Measurements from ENCODE around the gene OTUD6A.

OTUD6A gene

DNA sequence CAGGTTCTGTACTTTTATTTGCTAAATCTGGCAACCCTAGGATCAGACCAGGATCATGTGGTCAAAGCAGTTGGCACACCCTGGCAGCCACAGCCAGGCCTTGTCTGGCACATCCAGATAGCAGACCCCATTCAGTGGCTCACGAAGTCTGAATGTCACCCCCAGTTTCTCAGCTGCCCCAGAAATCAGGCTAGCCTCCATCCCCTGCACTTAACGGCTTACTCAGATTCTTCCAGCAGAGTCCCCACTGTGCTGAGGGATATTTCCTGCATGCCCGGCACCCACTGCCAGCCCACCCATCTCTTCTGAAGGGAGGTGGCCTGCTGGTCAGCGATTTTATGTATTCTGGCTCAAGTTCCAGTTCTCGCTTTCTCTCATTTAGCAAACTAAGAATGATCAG lies 7.9 kb upstream of the OTUD6A start:
- Histone ChIP-seq H3K27me3 (ENCODE audit: insufficient read depth, low read length, poor library complexity, severe bottlenecking) (no peaks in the 10 kb centered on the region), H3K9me2 (replicated peaks; ENCODE audit: low read depth, low read length) (no peaks in the 10 kb centered on the region), H3F3A (ENCODE audit: low read depth) (no peaks in the 10 kb centered on the region)

GRCh38 chrX:70062961-70063550 lies 799 bp downstream of the OTUD6A start:
- Histone ChIP-seq H3K79me2 (ENCODE audit: insufficient read depth, low read length) (no peaks in the 10 kb centered on the region), H3K27me3 (ENCODE audit: insufficient read depth, low read length, poor library complexity, severe bottlenecking) (no peaks in the 10 kb centered on the region), H3K9me3 (ENCODE audit: insufficient read depth, low read depth, low read length) (no peaks in the 10 kb centered on the region), H3K36me3 (ENCODE audit: insufficient read depth, low read length) (no peaks in the 10 kb centered on the region), H2AFZ (ENCODE audit: low read length) (no peak overlapping the region), H3K4me3 (ENCODE audit: low read length, poor library complexity, severe bottlenecking) (no peak overlapping the region), H3F3A (ENCODE audit: low read depth) (no peaks in the 10 kb centered on the region), H3K9ac (ENCODE audit: low read depth, low read length, poor library complexity, severe bottlenecking) (no peak overlapping the region), H3K4me2 (ENCODE audit: low read depth, low read length, poor library complexity, severe bottlenecking) (no peak overlapping the region), H3K9me2 (replicated peaks; ENCODE audit: low read depth, low read length) (no peaks in the 10 kb centered on the region), H3K4me1 (ENCODE audit: insufficient read depth, low read length, poor library complexity, severe bottlenecking) (no peaks in the 10 kb centered on the region), H4K20me1 (ENCODE audit: insufficient read depth, low read length, poor library complexity, severe bottlenecking) (no peaks in the 10 kb centered on the region)
- TF ChIP-seq, protein P1, sequence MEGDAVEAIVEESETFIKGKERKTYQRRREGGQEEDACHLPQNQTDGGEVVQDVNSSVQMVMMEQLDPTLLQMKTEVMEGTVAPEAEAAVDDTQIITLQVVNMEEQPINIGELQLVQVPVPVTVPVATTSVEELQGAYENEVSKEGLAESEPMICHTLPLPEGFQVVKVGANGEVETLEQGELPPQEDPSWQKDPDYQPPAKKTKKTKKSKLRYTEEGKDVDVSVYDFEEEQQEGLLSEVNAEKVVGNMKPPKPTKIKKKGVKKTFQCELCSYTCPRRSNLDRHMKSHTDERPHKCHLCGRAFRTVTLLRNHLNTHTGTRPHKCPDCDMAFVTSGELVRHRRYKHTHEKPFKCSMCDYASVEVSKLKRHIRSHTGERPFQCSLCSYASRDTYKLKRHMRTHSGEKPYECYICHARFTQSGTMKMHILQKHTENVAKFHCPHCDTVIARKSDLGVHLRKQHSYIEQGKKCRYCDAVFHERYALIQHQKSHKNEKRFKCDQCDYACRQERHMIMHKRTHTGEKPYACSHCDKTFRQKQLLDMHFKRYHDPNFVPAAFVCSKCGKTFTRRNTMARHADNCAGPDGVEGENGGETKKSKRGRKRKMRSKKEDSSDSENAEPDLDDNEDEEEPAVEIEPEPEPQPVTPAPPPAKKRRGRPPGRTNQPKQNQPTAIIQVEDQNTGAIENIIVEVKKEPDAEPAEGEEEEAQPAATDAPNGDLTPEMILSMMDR (conservative IDR thresholded peaks at IDR 0.05; ENCODE audit: low read length): no peak
- TF ChIP-seq EZH2phosphoT487 (IDR thresholded peaks at IDR 0.05; ENCODE audit: borderline replicate concordance): no peak

More for the DNA sequence above, 7.9 kb upstream of the OTUD6A start:
- H3K79me2 ChIP-seq (ENCODE audit: insufficient read depth, low read length): no peaks in the 10 kb centered on the region
- TF ChIP-seq EZH2phosphoT487 (IDR thresholded peaks at IDR 0.05; ENCODE audit: borderline replicate concordance): no peak
- TF ChIP-seq, protein P1 (conservative IDR thresholded peaks at IDR 0.05; ENCODE audit: low read length): no peak
- no peaks in the 10 kb centered on the region for H3K9me3 ChIP-seq (ENCODE audit: insufficient read depth, low read depth, low read length)
- H3K9ac ChIP-seq (ENCODE audit: low read depth, low read length, poor library complexity, severe bottlenecking): no peak overlapping the region
- no peak overlapping the region for H2AFZ ChIP-seq (ENCODE audit: low read length)
- no peaks in the 10 kb centered on the region for H3K4me1 ChIP-seq (ENCODE audit: insufficient read depth, low read length, poor library complexity, severe bottlenecking)
- H3K4me3 ChIP-seq (ENCODE audit: low read length, poor library complexity, severe bottlenecking): no peak overlapping the region
- H3K36me3 ChIP-seq (ENCODE audit: insufficient read depth, low read length): no peaks in the 10 kb centered on the region
- no peak overlapping the region for H3K4me2 ChIP-seq (ENCODE audit: low read depth, low read length, poor library complexity, severe bottlenecking)
- no peaks in the 10 kb centered on the region for H4K20me1 ChIP-seq (ENCODE audit: insufficient read depth, low read length, poor library complexity, severe bottlenecking)

- no peak overlapping the region for H2AFZ ChIP-seq (ENCODE audit: low read length)
- H3K79me2 ChIP-seq (ENCODE audit: insufficient read depth, low read length): no peaks in the 10 kb centered on the region
- TF ChIP-seq, protein P1 (conservative IDR thresholded peaks at IDR 0.05; ENCODE audit: low read length): no peak
- no peak for TF ChIP-seq EZH2phosphoT487 (IDR thresholded peaks at IDR 0.05; ENCODE audit: borderline replicate concordance)
- no peaks in the 10 kb centered on the region for H3K36me3 ChIP-seq (ENCODE audit: insufficient read depth, low read length)
- H3K9ac ChIP-seq (ENCODE audit: low read depth, low read length, poor library complexity, severe bottlenecking): no peak overlapping the region
- no peaks in the 10 kb centered on the region for H3F3A ChIP-seq (ENCODE audit: low read depth)
- H3K4me3 ChIP-seq (ENCODE audit: low read length, poor library complexity, severe bottlenecking): no peak overlapping the region
- no peak overlapping the region for H3K4me2 ChIP-seq (ENCODE audit: low read depth, low read length, poor library complexity, severe bottlenecking)
- no peaks in the 10 kb centered on the region for H3K4me1 ChIP-seq (ENCODE audit: insufficient read depth, low read length, poor library complexity, severe bottlenecking)
- H3K9me2 ChIP-seq (replicated peaks; ENCODE audit: low read depth, low read length): no peaks in the 10 kb centered on the region
- no peaks in the 10 kb centered on the region for H3K27me3 ChIP-seq (ENCODE audit: insufficient read depth, low read length, poor library complexity, severe bottlenecking)
- H3K9me3 ChIP-seq (ENCODE audit: insufficient read depth, low read depth, low read length): no peaks in the 10 kb centered on the region
- H4K20me1 ChIP-seq (ENCODE audit: insufficient read depth, low read length, poor library complexity, severe bottlenecking): no peaks in the 10 kb centered on the region
Observed at GRCh38 chrX:70066646-70067045, 4.4 kb downstream of the OTUD6A start.

Measured in Loucy (cell line).